ENCODE measurements around the gene DOCK3.
A peak's percentile ranks its signal among the peaks of the same experiment; 100 is the strongest.

The DOCK3 gene, protein sequence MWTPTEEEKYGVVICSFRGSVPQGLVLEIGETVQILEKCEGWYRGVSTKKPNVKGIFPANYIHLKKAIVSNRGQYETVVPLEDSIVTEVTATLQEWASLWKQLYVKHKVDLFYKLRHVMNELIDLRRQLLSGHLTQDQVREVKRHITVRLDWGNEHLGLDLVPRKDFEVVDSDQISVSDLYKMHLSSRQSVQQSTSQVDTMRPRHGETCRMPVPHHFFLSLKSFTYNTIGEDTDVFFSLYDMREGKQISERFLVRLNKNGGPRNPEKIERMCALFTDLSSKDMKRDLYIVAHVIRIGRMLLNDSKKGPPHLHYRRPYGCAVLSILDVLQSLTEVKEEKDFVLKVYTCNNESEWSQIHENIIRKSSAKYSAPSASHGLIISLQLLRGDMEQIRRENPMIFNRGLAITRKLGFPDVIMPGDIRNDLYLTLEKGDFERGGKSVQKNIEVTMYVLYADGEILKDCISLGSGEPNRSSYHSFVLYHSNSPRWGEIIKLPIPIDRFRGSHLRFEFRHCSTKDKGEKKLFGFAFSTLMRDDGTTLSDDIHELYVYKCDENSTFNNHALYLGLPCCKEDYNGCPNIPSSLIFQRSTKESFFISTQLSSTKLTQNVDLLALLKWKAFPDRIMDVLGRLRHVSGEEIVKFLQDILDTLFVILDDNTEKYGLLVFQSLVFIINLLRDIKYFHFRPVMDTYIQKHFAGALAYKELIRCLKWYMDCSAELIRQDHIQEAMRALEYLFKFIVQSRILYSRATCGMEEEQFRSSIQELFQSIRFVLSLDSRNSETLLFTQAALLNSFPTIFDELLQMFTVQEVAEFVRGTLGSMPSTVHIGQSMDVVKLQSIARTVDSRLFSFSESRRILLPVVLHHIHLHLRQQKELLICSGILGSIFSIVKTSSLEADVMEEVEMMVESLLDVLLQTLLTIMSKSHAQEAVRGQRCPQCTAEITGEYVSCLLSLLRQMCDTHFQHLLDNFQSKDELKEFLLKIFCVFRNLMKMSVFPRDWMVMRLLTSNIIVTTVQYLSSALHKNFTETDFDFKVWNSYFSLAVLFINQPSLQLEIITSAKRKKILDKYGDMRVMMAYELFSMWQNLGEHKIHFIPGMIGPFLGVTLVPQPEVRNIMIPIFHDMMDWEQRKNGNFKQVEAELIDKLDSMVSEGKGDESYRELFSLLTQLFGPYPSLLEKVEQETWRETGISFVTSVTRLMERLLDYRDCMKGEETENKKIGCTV (N-terminal part only)

DNA sequence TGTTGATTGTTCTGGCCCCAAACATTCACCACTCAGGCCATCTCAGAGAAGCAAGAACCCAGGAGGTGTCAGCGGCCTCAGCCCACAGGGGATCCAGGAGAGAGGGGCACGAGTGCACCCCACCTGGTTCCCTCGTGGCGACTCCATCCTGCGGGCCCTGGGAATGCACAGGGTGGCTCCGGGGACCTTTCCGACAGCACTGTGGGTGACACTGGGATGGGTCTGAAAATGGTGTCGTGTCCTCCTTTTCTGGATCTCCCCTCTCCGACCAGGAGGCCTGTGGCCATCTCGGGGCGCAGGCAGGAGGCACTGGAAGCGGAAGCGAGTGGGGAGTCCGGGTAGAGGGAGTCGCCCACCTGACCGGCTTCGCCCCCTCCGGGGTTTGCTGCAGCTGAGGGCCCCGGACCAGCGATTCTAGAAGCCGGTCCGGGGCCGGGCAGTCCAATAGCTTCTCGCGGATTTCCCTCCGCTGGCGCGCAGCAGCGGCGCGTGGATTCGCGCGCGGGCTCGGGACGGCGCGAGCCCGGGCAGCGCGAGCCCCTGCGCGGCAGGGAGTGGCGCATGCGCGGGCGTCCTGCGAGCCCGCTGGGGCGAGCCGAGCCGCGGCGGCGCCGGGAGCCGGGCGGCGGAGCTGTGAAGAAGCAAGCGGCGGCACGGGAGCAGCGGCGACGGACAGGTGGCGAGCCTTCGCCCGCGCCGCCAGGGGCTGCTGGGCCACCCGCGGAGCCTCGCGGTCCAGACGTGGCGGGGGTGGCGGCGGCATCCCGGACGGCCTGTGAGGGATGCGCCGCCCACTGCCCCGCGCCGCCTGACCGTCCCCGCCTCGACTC is at the start of gene DOCK3:
Gene DOCK3 (plus strand): TSS at position 579 of the 830 bp plus-strand sequence. CDS start 337 bp downstream, outside the sequence.
- DNase-seq (ENCODE audit: low read depth in 2 of 2), result peak in 1 of 2 experiments; percentile 3

DNA sequence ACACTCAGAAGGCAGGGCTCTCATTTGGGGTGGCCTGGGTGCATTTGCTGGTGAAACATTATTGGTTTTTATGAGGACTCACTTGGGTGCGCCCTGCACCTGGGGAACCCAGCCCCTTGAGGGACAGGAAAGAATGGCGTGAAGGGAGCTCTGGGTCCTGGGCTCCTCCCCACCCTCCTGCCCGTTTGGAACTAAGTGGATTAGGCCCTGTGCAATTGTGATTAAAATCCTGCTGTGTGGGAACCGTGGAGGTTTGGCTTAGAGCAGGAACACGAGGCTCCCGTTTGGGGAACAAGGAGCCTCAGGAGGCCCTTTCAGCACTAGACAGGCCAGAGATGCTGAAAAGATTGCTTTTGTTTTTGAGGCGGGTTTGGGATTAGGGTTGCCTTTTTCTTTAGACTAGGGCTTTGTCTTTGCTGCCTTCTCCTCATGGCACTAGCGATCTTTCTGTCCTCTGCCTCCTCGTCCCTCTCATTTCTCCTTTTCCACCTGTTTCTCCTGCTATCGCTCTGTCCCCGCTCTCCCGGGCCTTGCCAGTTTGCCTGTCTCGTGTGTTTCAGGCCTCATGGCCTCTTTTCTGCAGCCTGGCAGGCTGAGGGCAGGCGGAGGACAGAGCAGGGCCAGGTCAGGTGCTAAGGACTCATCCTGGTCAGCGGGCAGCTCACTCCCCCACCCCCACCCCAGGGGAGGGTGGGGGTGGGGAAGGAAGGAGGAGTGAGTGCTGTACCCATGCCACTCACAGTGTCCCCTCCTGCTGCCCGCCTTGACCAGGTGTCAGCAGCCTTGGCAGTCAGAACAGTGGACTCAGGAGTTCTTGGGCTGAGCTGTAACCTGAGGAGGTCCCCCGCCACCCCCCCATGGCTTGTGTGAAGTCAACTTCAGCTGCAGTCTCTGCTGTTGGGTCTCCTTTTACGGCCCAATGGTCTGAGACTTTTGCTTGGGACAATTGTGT is 49.2 kb upstream of the DOCK3 start:
- no peak for DNase-seq (ENCODE audit: low read depth in 2 of 2)

DNA sequence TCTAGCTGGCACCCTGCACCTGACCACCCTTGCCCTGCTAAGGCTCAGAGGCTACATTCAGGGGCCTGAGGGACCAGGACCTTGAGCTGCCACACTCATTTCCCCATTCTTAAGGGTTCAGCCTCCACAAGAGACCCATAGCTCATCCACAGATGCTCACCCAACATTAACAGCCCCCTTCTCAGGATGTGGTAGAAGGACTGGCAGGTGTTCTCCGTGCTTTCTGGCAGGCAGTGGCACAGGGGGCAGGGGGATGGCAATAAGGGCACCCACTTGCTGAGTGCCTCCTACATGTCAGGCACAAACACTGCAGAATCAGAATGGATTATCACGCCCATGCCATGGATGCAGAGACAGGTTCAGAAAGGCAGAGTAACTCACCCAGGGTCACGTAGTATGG is 48.3 kb upstream of the DOCK3 start:
- DNase-seq (ENCODE audit: low read depth in 2 of 2), result no peak

DNA sequence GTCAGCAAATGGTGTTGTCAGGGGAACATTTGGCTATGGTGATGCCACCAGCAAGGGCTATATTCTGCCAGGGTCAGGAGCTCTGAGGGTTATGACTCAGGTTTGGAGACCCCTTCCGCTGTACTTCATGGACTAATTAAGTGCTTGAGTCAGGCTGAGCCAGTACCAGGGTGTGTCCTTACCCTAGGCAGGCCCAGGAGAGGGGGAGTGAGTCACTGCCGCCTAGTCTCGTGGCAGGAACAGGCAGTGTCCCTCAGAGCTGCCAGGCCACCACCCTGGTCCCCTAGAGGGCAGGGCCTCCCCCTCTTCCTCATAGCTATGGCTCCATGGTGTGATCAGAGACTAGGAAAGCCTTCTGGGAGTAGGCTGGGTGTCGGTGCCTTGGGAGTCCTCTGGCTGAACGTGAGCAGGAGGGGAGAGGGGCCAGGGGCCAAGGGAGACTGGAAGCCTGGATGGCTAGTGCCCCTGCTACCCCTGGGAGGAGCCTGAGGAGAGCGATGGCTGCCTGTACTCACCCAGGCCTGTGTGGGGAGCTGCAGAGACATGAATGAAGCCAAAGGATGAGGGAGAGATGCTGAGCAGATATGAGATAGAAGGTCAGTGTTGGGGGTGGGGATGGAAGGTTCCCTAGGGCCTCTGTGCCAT is 47.2 kb upstream of the DOCK3 start:
- no peak for DNase-seq (ENCODE audit: low read depth in 2 of 2)

DNA sequence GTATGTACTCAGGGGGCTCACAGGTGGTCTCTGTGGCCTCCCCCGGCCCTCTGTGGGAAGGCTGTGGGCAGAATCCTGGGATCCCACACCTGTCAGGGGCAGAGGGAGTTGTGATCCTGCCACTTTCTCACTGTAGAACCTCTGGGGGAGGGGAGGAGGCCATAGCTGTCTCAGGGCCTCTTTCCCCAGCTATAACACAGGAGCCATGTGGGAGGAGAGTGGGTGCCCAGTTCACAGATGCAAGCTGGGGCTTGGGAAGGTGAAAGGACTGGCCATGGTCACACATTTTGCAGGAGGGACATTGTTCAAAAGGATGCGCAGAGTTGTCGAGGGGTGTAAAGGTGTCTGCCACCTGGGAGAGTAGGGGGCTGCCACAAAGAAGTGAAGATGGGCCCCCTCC is 46.1 kb upstream of the DOCK3 start:
- DNase-seq (ENCODE audit: low read depth in 2 of 2), result no peak

DNA sequence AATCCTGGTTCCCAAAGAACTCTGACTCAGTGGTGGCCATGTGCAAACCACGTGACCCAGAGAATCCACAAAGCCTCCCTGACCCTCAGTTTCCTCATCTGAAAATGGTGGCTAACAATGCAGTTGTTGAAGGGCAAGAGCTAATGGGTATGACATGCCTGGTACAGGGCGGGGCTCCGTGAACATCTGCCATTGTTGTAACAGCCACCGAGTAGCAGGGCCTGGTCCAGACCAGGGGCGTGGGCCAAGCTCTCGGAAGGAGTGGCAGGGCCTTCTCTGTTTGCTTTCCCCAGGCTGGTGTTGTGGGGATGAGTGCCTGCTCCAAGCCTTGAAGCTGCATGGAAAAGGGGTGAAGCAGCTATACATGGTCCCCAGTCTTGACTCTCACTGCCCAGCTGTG is 44.3 kb upstream of the DOCK3 start:
- no peak for DNase-seq (ENCODE audit: low read depth in 2 of 2)

DNA sequence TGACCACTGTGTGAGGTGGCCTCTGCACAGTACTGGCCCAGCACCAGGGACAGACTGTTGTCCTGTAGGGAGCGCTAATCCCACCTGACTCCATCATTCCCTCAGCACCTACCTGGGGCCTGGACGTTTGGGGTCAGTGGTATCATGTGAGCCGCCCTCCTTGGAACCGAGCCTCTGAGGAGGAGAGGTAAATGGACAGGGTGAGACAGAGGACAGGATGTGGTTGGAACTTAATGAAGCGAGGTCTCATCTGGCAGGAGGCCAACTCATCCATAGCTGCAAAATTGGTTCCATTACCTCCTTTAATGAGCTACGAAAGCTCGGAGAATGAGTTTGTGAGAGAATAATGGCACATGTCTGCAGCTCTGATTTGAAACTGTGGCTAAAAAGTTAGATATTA is 43.9 kb upstream of the DOCK3 start:
- DNase-seq (ENCODE audit: low read depth in 2 of 2), result no peak

DNA sequence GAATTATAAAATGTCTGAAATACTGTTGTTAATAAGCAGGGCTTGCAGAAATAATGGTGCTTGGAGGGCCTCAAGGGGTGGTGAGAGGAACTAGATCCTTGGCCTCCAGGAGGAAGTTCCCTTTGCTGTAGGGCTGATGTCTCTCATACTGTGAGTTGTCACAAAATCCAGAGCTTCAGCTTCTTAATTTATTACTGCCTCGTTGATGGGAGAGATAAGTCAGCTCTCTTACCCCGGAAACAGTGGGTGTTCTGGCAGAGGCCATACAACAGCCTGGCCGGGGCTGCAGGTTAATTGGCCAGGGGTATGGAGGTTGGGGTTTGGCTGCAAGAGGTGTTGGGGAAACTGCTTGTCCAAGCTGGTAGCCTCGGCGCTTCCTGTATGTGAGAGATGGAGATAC is 42.3 kb upstream of the DOCK3 start:
- no peak for DNase-seq (ENCODE audit: low read depth in 2 of 2)

DNA sequence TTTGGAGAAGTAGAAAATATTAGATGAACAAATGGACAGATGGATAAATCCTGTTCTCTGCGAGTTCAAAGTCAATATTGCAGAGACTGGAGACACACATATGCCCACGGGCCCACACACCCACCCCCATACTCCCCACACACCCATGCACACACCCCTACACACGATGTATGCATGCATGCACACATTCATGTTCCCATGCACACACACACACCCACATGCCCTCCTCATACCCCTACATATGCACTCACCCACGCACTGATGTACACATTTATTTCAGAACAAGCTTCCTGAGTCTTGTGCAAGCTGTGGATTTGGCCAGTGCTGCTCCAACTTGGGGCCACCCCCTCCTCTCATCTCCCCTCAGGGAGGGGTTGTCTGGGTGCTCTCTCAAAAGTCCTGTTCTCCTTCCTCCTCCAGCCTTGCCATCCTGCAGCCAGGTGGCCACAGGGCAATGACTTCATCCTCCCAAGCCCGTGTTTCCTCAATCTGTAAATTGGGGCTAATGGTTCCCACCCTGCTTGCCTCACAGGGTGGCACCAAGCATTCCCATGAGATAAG is 41.4 kb upstream of the DOCK3 start:
- no peak for DNase-seq (ENCODE audit: low read depth in 2 of 2)

DNA sequence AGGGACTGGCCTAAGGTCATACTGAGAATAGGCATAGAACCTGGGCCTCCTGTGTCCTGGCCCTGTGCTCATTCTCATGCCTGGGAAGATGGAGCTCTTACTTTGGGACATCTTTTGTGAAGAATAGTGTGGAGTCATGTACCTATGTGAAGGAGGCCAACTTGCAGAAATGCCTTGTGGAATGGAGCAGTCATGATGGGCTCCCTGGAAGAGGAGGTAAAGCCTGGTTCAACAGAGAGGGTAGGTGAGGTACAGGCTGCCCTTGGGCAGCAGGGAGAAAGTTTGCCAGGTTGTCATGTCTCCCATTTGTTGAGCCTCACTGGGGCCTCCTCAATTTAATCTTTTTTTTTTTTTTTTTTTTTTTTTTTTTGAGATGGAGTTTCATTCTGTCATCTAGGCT is 39.7 kb upstream of the DOCK3 start:
- DNase-seq (ENCODE audit: low read depth in 2 of 2), result no peak

DNA sequence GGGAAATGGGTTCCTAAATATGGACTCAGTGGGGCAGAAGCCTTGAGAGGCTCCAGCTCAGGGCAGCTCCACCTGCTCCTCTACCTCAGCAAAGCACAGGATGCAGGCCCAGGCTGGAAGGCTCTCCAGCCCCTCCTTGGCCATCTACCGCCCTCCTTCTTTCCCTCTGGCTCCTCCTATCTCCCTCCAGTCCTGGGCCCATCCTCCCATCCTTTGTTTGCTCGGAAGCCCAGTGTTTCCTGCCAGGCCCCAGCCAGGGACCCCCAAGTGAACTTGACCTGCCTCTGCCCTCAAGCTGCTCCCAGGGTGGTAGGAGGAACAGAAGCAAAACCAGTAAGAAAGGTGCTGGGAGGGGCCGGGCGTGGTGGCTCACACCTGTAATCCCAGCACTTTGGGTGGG is 37.7 kb upstream of the DOCK3 start:
- DNase-seq (ENCODE audit: low read depth in 2 of 2), result no peak

DNA sequence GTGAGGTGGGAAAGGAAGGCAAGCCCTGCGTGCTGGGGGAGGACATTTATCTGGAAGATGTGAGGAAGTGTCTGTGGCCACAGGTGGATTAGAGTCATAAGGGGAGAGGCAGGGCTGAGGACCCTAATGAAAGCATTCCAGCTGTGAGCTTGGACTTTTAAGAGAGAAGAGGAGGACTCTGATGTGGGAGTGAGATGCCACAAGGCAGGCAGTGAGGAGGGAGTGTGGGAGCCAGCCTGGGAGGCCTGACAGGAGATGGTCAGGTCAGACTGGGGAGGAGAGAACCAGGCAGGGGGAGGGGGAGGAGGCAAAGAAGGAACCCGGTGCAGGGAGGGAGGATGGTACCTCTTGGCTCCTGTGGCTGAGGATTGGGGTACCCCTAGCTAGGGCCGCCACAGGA is 36.8 kb upstream of the DOCK3 start:
- no peak for DNase-seq (ENCODE audit: low read depth in 2 of 2)

DNA sequence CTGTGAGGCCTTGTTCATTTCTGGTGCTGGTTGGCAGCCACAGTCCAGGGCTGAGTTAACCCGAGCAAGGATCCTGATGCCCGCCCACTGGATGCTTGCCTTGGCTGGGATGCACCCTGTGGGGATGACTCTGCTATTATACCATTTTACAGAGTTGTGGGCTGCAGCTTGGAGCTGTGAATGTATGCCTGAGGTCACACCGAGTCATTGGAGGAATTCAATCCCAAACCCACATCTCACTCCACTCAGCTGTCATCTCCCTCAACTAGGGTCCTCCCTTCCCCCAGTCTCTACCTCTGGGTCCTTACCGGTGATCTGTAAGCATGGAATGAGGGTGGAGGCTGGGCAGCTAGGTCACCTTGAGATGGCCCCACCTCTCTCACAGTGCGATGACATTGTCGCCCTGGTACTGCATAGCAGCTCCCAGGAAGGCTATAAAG is 35.7 kb upstream of the DOCK3 start:
- DNase-seq (ENCODE audit: low read depth in 2 of 2), result peak in 1 of 2 experiments; percentile 16

DNA sequence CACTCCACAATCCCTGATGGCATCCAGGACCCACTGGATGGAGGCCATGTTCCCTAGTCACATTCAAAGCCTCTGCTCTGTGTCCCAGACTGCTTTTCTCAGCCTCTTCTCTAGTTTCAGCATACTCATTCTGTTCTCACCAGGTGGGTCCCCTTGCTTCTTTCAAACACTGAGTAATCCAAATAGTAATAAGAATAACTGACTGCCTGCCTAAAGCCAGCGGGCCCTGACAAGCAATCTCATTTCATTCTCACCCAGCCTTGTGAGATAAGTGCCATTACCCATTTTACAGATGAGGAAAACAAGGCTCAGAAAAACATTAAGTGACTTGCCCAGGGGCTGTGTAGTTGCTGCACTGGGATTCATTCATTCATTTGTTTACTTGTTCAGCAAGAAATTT is 32.3 kb upstream of the DOCK3 start:
- DNase-seq (ENCODE audit: low read depth in 2 of 2), result no peak

DNA sequence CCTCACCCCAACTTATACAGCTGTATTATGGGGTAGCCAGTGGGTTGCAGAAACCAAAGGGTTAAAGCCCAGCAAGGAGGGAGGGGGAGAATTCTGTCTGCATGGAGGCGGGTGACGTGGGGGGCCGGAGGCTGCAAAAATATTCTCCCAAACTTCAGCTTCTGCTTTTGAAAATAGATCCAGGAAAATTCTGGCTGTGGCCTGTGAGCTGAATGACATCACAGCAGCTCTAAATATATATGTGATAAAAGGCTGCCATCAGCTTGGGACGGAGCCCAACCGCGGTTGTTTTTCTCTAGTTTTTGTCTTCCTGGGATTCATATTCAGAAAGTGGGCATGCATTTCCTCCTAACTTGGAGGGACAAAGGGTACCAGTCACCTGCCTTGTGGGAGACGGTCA is 30.2 kb upstream of the DOCK3 start:
- DNase-seq (ENCODE audit: low read depth in 2 of 2), result no peak

DNA sequence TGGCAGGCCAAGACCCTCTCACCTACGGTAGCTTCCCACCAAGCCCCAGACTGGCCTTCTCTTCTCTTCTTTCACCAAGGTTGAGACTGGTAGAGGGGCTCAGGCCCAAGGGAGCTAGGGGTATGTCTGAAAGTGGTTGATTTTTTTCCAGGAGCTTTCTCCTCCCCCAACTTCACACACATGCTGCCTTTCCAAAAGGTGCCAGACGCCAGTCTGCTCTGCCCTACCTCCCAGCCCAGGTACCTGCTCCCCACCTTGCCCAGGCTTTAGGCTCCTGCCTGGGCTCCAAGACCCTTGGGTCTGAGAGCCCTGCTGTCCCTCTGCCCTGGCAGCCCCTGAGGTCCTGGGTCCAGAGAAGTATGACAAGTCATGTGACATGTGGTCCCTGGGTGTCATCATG is 29.3 kb upstream of the DOCK3 start:
- DNase-seq (ENCODE audit: low read depth in 2 of 2), result no peak

DNA sequence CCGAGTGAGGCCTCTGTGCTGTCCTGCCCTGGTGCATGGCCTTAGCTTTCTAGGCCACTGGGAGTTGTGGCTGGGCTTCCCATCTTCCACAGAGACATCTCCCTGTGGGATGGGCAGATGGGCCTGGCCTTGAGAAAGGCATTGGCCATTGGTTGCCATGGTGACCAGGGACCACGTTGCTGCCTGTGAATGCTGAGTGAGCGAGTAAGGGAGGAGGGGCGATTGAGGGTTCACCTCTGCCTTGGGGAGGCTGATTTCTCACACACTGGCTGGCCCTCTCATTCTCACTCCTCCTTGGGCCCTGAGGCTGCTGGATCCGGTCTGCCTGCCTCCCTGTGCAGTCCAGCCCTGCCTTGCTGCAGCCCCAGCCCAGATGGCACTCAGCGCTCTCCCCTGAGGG is 26.4 kb upstream of the DOCK3 start:
- no peak for DNase-seq (ENCODE audit: low read depth in 2 of 2)

DNA sequence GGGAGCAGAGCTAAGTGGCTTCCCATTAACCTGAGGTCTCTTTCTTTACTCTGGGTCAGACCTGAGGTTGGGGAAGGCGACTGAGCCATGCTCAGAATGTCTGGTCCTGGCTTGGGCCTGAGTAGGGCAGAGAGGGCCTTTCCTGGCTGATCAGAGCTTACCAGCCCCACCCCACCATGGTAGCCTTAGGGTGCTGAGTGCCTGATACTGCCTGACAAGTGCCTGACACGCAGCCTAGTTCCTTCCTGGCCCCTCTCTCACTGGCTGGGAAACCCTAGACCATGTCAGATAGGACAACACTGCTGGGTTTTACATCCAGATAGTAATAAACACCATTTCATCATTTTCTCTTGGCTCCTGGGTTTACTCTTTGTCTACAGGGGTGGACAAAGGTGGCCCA is 25.8 kb upstream of the DOCK3 start:
- DNase-seq (ENCODE audit: low read depth in 2 of 2), result no peak

DNA sequence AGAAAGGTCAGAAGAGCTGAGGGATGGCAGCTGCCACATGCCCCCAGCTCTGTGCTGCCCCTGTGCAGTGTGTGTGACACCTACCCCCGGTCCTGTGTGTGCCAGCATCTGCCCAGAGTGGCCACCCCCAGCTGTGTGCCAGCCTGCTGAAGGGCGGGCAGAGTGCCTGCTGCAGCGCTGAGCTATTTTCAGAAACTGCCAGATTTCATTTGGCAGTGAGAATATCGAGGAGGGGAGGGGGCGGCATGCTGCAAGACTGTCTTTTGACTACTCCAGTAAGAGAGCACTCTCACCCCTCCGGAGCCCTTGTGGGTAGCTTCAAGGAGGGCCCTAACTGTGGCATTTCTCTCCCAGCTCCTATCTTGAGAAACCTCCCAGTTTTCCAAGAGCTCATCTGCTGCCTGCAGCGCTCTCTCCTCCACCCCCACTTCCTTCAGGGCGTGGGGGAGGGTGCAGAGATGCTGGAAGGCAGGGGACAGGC is 25.2 kb upstream of the DOCK3 start:
- no peak for DNase-seq (ENCODE audit: low read depth in 2 of 2)
